GM23338 (cell line): ENCODE results near the gene TMEM179. TPM values are rescaled to one million over a fixed set of nuclear protein-coding genes. Genes with fewer than 3 reads are reported as not detected.
A peak's percentile ranks its signal among the peaks of the same experiment; 100 is the strongest.

Source experiments
- ATAC-seq: fragments of 200-7000 bp; cut with Tn5 transposase; 3 replicates; pipeline ENCODE4 v1.9.1; 2020
- DNase-seq: peaks from one replicate; pipeline ENCODE4 v3.0.0-alpha.2; 2015; ENCODE audit warnings: low spot score
- H2AFZ ChIP-seq: fragments of 200-600 bp; sonication (generic); 2 replicates; pipeline ENCODE4 v1.8.0; 2016; ENCODE audit warnings: antibody characterized with exemption, mild to moderate bottlenecking, moderate library complexity
- H3F3A ChIP-seq: fragments of 200-600 bp; sonication (generic); replicated peaks from 2 replicates; pipeline ENCODE4 v1.8.0; 2017; ENCODE audit warnings: antibody characterized with exemption, mixed run types, low read depth
- H3K27ac ChIP-seq: fragments of 200-600 bp; sonication (generic); 2 replicates; pipeline ENCODE4 v1.6.1; 2016; ENCODE audit warnings: low read depth
- H3K27me3 ChIP-seq: fragments of 200-600 bp; sonication (generic); 2 replicates; pipeline ENCODE4 v1.8.0; 2016; ENCODE audit warnings: mild to moderate bottlenecking, mixed run types, moderate library complexity; ENCODE audit not compliant: insufficient read depth
- H3K36me3 ChIP-seq: fragments of 200-600 bp; sonication (generic); 2 replicates; pipeline ENCODE4 v1.8.0; 2016; ENCODE audit warnings: mild to moderate bottlenecking; ENCODE audit not compliant: insufficient read depth
- H3K4me1 ChIP-seq: fragments of 200-600 bp; sonication (generic); 2 replicates; pipeline ENCODE4 v1.8.0; 2016; ENCODE audit warnings: mild to moderate bottlenecking, moderate library complexity; ENCODE audit not compliant: insufficient read depth
- H3K4me2 ChIP-seq: fragments of 200-600 bp; sonication (generic); 2 replicates; pipeline ENCODE4 v1.7.1; 2017; ENCODE audit warnings: mixed run types
- H3K4me3 ChIP-seq: fragments of 200-600 bp; sonication (generic); 2 replicates; pipeline ENCODE4 v1.6.1; 2016; ENCODE audit warnings: mixed run types
- H3K79me2 ChIP-seq: fragments of 200-600 bp; sonication (generic); replicated peaks from 2 replicates; pipeline ENCODE4 v1.8.0; 2017; ENCODE audit warnings: mild to moderate bottlenecking; ENCODE audit not compliant: insufficient read depth
- H3K9me2 ChIP-seq: fragments of 200-600 bp; sonication (generic); 2 replicates; pipeline ENCODE4 v1.8.0; 2017; ENCODE audit not compliant: insufficient read depth
- H4K20me1 ChIP-seq: fragments of 200-600 bp; sonication (generic); replicated peaks from 2 replicates; pipeline ENCODE4 v1.8.0; 2017; ENCODE audit warnings: mild to moderate bottlenecking; ENCODE audit not compliant: insufficient read depth
- H3K27ac Mint-ChIP-seq: 2 replicates; pipeline ENCODE4 v1.8.0; 2020; ENCODE audit warnings: inconsistent platforms, mild to moderate bottlenecking, moderate library complexity, mixed read lengths
- H3K27me3 Mint-ChIP-seq: 3 replicates; pipeline ENCODE4 v1.8.0; 2022; ENCODE audit warnings: low read depth, mild to moderate bottlenecking, moderate library complexity, mixed read lengths, inconsistent platforms; ENCODE audit not compliant: insufficient read depth, poor library complexity
- H3K36me3 Mint-ChIP-seq: 3 replicates; pipeline ENCODE4 v1.8.0; 2021; ENCODE audit warnings: low read depth, mild to moderate bottlenecking, inconsistent platforms, moderate library complexity, mixed read lengths
- H3K4me1 Mint-ChIP-seq: 3 replicates; pipeline ENCODE4 v1.8.0; 2020; ENCODE audit warnings: mild to moderate bottlenecking, inconsistent platforms, mixed read lengths
- H3K4me3 Mint-ChIP-seq: 3 replicates; pipeline ENCODE4 v1.8.0; 2021; ENCODE audit warnings: moderate library complexity, mild to moderate bottlenecking, inconsistent platforms, mixed read lengths
- H3K9me3 Mint-ChIP-seq: 3 replicates; pipeline ENCODE4 v1.8.0; 2020; ENCODE audit warnings: moderate library complexity, mild to moderate bottlenecking, inconsistent platforms, mixed read lengths
- CREB1 ChIP-seq: fragments of 250-450 bp; sonication (Bioruptor Pico); IDR thresholded peaks from 2 replicates; pipeline ENCODE4 v1.5.0; 2020; ENCODE audit warnings: low read depth, mild to moderate bottlenecking, moderate library complexity
- CTCF ChIP-seq, 2 experiments: fragments of 200-600 bp in 1 of 2; sonication (generic) in 1 of 2; conservative IDR thresholded peaks; 2 replicates each; pipeline versions ENCODE4 v1.5.1 to v1.6.1; 2016 to 2017; ENCODE audit warnings: antibody characterized with exemption in 2 of 2, low read depth in 2 of 2, mild to moderate bottlenecking in 2 of 2, moderate library complexity in 1 of 2
- EZH2 ChIP-seq: fragments of 200-600 bp; sonication (generic); IDR thresholded peaks from one replicate; pipeline ENCODE4 v1.8.0; 2017; ENCODE audit warnings: antibody characterized with exemption, mild to moderate bottlenecking, low read depth; ENCODE audit not compliant: unreplicated experiment
- JUNB ChIP-seq: IDR thresholded peaks from one replicate; pipeline ENCODE4 v1.6.1; 2016; ENCODE audit warnings: antibody characterized with exemption; ENCODE audit not compliant: unreplicated experiment
- NANOG ChIP-seq: IDR thresholded peaks from 2 replicates; pipeline ENCODE4 v1.6.1; 2016; ENCODE audit warnings: antibody characterized with exemption, borderline replicate concordance
- POLR2AphosphoS5 ChIP-seq: IDR thresholded peaks from 2 replicates; pipeline ENCODE4 v1.6.1; 2016; ENCODE audit warnings: antibody characterized with exemption, low read depth
- STAT1 ChIP-seq: IDR thresholded peaks from one replicate; pipeline ENCODE4 v1.6.1; 2016; ENCODE audit warnings: antibody characterized with exemption; ENCODE audit not compliant: unreplicated experiment
- ZNF114 ChIP-seq: fragments of 250-450 bp; sonication (Bioruptor Pico); IDR thresholded peaks from 2 replicates; pipeline ENCODE4 v1.5.0; 2020; ENCODE audit warnings: mild to moderate bottlenecking, moderate library complexity
- ZNF331 ChIP-seq: fragments of 250-450 bp; sonication (Bioruptor Pico); IDR thresholded peaks from 2 replicates; pipeline ENCODE4 v1.5.0; 2020; ENCODE audit warnings: low read depth, mild to moderate bottlenecking, moderate library complexity
- polyA plus RNA-seq: library from polyadenylated mRNA; unstranded; fragments of >200 nt; fragmentation: Nextera tagmentation; extraction: Ambion mirVana; gene quantifications from 2 replicates; pipeline ENCODE4 v1.2.1, GENCODE V29; 2016
- total RNA-seq: library from RNA; depleted of rRNA; stranded (reverse); fragments of >200 nt; shearing (Covaris generic); gene quantifications from 2 replicates; pipeline ENCODE4 v1.2.3, GENCODE V29; 2014

Gene TMEM179
- total and polyA plus RNA-seq, 2 experiments from 2014 or later: 1.0 to 4.8 TPM

GRCh38 chr14:104609666-104610065 is 5.1 kb upstream of the TMEM179 start:
- H3K27me3 Mint-ChIP-seq: peaks cover 17% of the 10 kb centered on the region
- H3K27ac Mint-ChIP-seq: no peak overlapping the region
- Histone ChIP-seq H3K79me2 (no peaks in the 10 kb centered on the region), H3K4me1 (peaks cover 10% of the 10 kb centered on the region; the same call in 1 of the 2 replicates), H2AFZ (no peak overlapping the region), H3K27me3 (peaks cover 12% of the 10 kb centered on the region), H3K9me2 (0 out of 2 replicates have a peak, but pooled peaks cover 11% of the 10 kb centered on the region), H3K36me3 (no peaks in the 10 kb centered on the region), H4K20me1 (peaks cover 6% of the 10 kb centered on the region; the same call in 1 of the 2 replicates), H3K4me2 (no peak overlapping the region), H3K27ac (no peak overlapping the region), H3K4me3 (no peak overlapping the region), H3F3A (no peaks in the 10 kb centered on the region)
- peaks cover 7% of the 10 kb centered on the region; the same call in 2 of the 3 replicates for H3K4me1 Mint-ChIP-seq
- no peaks in the 10 kb centered on the region for H3K9me3 Mint-ChIP-seq
- no peak for ATAC-seq
- no peak overlapping the region for H3K4me3 Mint-ChIP-seq
- TF ChIP-seq NANOG (no peak), CTCF (conservative IDR thresholded peaks at IDR 0.05; ENCODE audit: low read depth in 2 of 2) (no peak), JUNB (no peak), ZNF331 (no peak), POLR2AphosphoS5 (no peak), CREB1 (no peak), ZNF114 (CRISPR knock-in tag) (no peak), STAT1 (no peak)
- H3K36me3 Mint-ChIP-seq: no peaks in the 10 kb centered on the region
- no peak for DNase-seq

GRCh38 chr14:104603711-104604401 is 716 bp downstream of the TMEM179 start:
- DNase-seq (peak; percentile 24), ATAC-seq (peak; percentile 40)
- TF ChIP-seq NANOG: no peak
- no peak for TF ChIP-seq EZH2
- Histone ChIP-seq H3K36me3 (no peaks in the 10 kb centered on the region), H4K20me1 (peaks cover 6% of the 10 kb centered on the region; the same call in 1 of the 2 replicates), H3K4me3 (peak overlapping the region; percentile 61), H3K27me3 (peaks cover 21% of the 10 kb centered on the region), H3K4me2 (peak overlapping the region; percentile 87), H3K4me1 (peaks cover 10% of the 10 kb centered on the region; the same call in 1 of the 2 replicates), H2AFZ (peak overlapping the region; percentile 92), H3K27ac (no peak overlapping the region), H3K79me2 (no peaks in the 10 kb centered on the region), H3K9me2 (no peaks in the 10 kb centered on the region), H3F3A (no peaks in the 10 kb centered on the region)
- H3K4me1 Mint-ChIP-seq: peaks cover 14% of the 10 kb centered on the region
- H3K27ac Mint-ChIP-seq: no peak overlapping the region
- H3K27me3 Mint-ChIP-seq: peaks cover 25% of the 10 kb centered on the region
- no peaks in the 10 kb centered on the region; the same call in 2 of the 3 replicates for H3K9me3 Mint-ChIP-seq
- H3K4me3 Mint-ChIP-seq: peak overlapping the region; percentile 78
- no peaks in the 10 kb centered on the region; the same call in 2 of the 3 replicates for H3K36me3 Mint-ChIP-seq
